IPS-NIHi11 (cell line): ENCODE results near the gene AQP10.
"Not testable (repeated sequence)": the region's sequence is repeated elsewhere in the genome, so short reads cannot be mapped to it uniquely, and the experiment has no call there.

Experiments
- DNase-seq: peaks from one replicate; pipeline ENCODE4 v3.0.0; 2012; ENCODE audit warnings: mixed read lengths, low spot score

The AQP10 gene

GRCh38 chr1:154344977-154345837 lies 24.3 kb downstream of the AQP10 start:
- peak; percentile 76 for DNase-seq

GRCh38 chr1:154346276-154346917 lies 25.5 kb downstream of the AQP10 start:
- no peak for DNase-seq

DNA sequence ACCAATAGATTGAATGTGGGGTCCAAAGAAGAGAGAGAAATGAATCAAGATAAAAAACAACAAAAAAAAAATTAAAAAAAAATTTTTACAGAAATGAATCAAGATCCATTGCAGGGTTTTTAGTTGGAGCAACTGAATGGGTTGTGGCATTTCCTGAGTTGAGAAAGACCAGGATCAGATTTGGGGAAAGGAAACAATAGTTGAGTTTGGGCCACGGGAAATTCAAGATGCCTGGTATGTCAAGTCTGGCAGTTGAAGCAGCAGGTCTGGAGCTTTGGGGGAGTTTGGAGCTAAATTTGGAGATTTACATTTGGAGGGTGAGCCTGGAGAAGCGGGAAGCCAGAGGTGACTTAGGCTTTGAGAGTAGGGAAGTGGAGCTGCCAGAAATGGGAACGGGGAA lies 27.1 kb downstream of the AQP10 start:
- DNase-seq, result no peak

DNA sequence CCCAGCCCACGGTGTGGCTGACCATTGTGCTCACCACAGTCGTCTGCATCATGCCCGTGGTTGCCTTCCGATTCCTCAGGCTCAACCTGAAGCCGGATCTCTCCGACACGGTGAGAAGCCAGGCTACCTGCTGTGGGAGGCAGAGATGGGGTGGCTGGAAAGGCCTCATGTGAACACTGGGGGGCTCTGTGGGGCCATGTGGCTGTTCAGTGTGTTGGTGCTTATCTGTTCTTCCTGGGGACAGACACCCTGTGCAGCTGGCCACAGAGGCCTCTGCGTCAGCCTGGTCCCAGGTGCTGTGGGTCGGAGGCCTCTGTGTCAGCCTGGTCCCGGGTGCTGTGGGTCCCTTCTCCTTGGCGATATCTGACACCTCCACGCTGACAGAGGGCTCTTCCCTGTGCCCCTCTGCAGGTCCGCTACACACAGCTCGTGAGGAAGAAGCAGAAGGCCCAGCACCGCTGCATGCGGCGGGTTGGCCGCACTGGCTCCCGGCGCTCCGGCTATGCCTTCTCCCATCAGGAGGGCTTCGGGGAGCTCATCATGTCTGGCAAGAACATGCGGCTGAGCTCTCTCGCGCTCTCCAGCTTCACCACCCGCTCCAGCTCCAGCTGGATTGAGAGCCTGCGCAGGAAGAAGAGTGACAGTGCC lies 27.7 kb downstream of the AQP10 start:
- no peak for DNase-seq

- DNase-seq, result no peak
Measured at GRCh38 chr1:154349121-154349520, 28.2 kb downstream of the AQP10 start.

- DNase-seq, result no peak
Measured at GRCh38 chr1:154350383-154350782, 29.5 kb downstream of the AQP10 start.

DNA sequence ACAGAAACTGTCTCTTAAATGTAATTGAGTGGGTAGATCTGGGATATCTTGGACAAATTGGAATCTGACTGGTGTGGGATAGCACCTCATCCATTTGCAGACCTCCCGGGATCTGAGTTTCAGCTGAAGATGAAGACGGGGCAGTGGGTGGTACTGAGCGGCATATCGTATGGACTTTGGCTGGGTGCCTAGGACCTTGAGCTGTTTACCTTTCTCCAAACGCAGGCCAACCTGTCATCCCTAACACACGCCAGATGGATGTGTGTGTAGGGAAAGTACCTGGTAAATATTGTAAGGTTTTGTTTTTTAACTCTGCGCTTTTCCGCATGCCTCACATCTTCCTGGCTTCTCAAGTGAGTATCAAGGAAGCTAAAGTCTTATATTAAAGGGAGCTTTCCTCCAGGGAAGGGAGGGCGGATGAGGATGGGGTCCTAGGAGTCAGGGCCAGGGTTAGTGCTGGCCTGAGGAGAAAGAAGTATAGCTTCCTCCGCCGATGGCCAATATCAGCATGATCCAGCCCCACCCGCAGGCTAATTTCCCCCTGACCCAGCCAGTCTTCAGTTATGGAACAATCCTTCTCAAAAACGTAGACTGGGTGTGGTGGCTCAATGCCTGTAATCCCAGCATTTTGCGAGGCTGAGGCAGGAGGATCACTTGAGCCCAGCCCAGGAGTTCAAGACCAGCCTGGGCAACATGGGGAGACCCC lies 30.6 kb downstream of the AQP10 start:
- no peak for DNase-seq

DNA sequence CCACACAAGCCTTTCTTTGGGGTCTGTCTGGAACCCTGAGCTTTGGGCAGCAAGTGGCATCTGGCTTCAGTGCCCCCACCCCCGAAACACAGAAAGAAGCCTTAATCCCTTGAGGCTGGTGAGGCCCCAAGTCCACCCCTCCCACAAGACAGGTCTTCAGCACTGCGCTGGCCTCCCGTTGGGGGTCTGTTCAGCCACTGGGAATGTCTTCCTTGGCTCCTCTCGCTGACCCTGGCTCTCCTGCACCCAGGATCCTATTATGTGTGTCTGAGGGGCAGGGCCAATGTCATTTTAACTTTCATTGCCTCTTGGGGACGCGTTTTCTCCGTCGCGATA lies 31.3 kb downstream of the AQP10 start:
- no peak for DNase-seq

- DNase-seq, result peak; percentile 52
Measured at GRCh38 chr1:154352581-154353459, 31.9 kb downstream of the AQP10 start.

- DNase-seq, result no peak
Measured at GRCh38 chr1:154353460-154353904, 32.6 kb downstream of the AQP10 start.

GRCh38 chr1:154353966-154354365 lies 33.1 kb downstream of the AQP10 start:
- no peak for DNase-seq

- DNase-seq, result no peak
Measured at GRCh38 chr1:154358519-154358918, 37.6 kb downstream of the AQP10 start.

DNA sequence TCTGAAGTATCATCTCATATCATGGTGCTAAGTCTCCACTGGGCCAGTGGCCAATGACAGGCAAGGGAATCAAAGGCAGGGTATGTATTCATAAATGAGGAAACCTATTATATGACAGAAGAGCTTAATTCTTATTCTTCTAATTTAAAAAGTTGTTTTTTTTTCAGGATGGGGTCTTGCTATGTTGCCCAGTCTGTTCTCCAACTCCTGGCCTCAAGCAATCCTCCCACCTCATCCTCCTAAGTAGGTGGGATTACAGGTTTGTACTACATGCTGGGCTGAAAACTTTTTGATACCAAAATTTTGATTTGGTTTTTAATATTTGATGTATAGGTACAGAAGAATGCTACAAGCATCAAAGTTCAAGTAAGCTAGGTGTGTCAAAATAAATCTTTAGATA lies 39.4 kb downstream of the AQP10 start:
- no peak for DNase-seq

DNA sequence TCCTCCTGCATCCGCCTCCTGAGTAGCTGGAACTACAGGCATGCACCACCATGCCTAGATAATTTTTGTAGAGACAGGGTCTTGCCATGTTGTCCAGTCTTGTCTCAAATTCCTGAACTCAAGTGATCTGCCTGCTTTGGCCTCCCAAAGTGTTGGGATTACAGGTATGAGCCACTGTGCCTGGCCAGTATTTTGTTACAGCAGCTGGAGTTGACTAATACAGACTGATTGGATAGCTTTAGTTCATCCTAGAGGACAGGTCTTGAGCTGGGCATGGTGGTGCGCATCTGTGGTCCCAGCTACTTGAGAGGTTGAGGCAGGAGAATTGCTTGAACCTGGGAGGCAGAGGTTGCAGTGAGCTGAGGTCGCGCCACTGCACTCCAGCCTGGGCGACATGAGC lies 40.0 kb downstream of the AQP10 start:
- not testable (repeated sequence) for DNase-seq

DNA sequence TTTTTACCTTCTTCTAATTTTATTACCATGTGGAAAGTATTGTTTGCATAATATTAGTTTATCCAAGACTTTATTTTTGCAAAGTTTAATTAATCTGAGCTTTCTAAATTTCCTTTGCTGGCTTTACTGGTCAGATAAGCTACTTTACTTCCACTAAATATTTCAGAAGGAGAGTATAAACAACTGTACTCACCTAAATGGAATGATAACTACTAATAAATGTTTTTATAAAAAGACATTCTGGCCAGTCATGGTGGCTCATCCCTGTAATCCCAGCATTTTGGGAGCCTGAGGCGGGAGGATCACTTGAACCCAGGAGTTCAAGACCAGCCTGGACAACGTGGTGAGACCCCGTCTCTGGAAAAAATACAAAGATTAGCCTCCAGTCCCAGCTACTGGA lies 40.5 kb downstream of the AQP10 start:
- DNase-seq, result no peak

- DNase-seq, result no peak
Measured at GRCh38 chr1:154371436-154371835, 50.5 kb downstream of the AQP10 start.

- DNase-seq, result not testable (repeated sequence)
Measured at GRCh38 chr1:154373777-154374357, 53.0 kb downstream of the AQP10 start.
